ENCODE data around the gene HNRNPA1.

HNRNPA1 gene

DNA sequence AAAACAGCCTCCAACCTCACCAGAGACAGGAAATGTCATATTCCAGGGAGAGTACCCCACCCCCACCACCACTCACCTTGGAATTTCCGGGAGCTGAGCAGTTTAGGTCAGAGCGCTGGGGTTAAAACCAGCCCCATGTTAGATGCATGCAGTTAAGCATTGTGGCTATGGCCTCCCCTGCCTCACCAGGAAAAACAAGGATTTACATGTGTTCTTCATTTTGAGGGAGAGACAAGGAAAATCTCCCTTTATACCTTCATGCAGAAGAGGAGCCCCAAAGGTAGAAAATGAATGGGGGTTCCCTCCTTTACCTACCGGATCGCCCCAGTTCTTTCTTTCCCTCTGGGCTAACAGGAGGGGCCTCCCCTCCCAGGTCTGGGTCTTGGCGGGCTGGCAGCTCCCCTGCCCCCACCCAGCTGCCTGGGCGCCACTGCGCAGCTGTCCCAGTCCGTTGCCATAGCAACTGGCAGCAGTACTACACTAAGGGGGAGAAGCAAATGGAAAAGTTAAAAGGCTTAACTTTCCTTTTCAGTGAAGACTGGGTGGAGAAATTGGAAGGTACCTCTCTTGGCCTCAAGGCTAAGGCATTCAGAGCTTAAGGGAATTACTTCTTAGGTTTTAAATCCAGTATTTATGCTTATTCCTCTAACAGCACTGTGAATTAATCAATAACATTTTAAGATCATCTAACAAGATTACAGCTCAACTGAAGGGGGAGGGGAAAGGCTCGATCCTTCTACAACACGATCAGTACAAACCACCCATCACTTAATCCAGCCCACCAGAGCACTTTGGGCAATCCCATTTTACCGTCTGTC, 21.1 kb upstream of the HNRNPA1 start:
- TF ChIP-seq, protein P1, sequence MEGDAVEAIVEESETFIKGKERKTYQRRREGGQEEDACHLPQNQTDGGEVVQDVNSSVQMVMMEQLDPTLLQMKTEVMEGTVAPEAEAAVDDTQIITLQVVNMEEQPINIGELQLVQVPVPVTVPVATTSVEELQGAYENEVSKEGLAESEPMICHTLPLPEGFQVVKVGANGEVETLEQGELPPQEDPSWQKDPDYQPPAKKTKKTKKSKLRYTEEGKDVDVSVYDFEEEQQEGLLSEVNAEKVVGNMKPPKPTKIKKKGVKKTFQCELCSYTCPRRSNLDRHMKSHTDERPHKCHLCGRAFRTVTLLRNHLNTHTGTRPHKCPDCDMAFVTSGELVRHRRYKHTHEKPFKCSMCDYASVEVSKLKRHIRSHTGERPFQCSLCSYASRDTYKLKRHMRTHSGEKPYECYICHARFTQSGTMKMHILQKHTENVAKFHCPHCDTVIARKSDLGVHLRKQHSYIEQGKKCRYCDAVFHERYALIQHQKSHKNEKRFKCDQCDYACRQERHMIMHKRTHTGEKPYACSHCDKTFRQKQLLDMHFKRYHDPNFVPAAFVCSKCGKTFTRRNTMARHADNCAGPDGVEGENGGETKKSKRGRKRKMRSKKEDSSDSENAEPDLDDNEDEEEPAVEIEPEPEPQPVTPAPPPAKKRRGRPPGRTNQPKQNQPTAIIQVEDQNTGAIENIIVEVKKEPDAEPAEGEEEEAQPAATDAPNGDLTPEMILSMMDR (IDR thresholded peaks at IDR 0.05; ENCODE audit: insufficient read depth, low read depth, low read length, missing control alignments) = no peak
- peak overlapping the region; percentile 35 for H3K4me3 ChIP-seq (ENCODE audit: low read depth, low read length)
- DNase-seq (ENCODE audit: low read depth) = peak; percentile 84

DNA sequence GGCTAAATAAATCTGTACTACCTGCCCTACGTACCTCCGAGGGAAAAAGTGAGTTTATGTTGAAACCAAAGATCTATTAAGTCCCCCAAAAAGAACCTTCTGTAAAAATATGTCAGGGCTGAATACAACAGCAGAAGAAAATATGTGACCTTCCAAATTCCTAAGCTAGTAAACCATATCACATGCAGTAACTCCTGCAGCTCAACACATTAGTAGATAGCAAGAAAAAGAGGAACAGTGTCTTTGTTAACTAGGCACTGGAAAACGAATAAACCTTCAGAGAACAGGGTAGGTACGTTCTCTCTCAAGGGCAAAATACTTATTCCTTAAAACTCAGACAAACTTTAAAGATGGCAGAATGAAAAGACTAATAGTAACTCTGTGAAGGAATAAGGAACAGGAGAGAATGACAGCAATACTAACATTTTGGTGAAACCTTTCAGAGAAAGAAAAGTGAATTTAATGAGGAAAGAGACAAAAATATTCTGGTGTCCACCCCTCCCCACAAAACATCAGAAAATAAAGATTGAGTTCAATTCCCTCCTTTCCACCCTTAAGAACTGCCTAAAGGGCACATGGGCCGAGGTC, 18.6 kb upstream of the HNRNPA1 start:
- TF ChIP-seq, protein P1 (IDR thresholded peaks at IDR 0.05; ENCODE audit: insufficient read depth, low read depth, low read length, missing control alignments) = no peak
- H3K4me3 ChIP-seq (ENCODE audit: low read depth, low read length) = no peak overlapping the region
- no peak for DNase-seq (ENCODE audit: low read depth)

DNA sequence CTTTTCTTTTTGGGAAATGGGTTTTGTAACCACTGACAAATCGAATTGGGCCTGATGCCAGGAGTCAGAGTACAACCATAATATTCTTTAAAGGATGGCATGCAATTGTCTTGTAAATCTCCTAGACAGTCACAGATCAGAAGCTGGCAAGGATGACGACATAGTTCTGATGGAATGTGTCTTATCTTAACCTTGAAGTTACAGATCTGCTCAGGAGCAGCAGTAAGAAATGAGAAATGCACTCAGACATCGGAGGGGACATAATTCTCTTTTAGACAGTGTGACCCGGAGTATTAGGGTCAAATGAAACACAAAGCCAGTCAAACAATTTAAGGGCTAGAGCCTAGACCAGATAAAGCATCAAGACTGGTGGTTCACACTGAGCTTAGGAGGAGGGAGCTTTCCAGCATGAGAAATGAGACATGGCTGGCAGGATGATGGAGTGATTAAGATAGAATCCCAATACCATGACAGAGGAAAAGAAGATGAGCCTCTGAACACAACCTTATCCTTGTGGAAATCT, 18.1 kb upstream of the HNRNPA1 start:
- DNase-seq (ENCODE audit: low read depth) = no peak
- H3K4me3 ChIP-seq (ENCODE audit: low read depth, low read length) = no peak overlapping the region
- TF ChIP-seq, protein P1 (IDR thresholded peaks at IDR 0.05; ENCODE audit: insufficient read depth, low read depth, low read length, missing control alignments) = no peak

DNA sequence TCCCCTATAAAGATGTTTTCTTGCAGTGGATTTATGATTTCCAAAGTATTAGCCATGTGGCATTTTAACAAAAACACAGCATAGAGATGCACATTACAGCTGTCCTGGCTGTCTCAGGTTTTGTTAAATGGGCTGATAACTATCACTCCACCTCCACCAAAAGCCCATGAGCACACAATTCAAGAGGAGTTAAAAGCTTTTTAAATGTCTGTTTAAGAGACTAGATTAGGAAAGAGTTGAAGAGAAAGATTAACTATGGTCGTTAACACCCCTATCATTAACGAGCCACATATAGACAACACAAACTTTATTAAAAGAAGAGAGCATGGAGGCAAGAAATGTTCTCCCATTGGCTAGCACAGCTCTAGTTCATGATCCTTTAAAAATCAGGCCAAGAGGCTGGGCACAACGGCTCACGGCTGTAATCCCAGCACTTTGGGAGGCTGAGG, 15.1 kb upstream of the HNRNPA1 start:
- TF ChIP-seq, protein P1 (IDR thresholded peaks at IDR 0.05; ENCODE audit: insufficient read depth, low read depth, low read length, missing control alignments) = no peak
- no peak overlapping the region for H3K4me3 ChIP-seq (ENCODE audit: low read depth, low read length)
- DNase-seq (ENCODE audit: low read depth) = no peak

DNA sequence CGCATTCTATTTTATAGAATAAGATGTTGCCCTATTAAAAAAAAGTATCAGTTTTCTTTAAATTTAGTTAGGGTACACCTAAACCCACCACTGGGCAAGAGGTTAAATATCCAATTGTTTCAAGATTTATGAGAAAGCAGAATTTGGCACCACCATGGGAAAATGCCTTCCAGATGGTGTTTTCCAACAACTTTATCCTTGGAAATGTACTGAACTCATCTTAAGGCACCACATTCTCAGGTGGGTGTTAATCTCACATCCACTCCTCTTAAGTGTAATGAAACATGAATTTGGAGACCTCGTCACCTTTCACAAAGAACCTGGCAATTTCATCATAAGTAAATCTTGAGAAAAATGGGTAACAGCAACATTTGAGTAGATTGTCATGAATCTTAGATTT, 13.7 kb upstream of the HNRNPA1 start:
- TF ChIP-seq, protein P1 (IDR thresholded peaks at IDR 0.05; ENCODE audit: insufficient read depth, low read depth, low read length, missing control alignments) = no peak
- H3K4me3 ChIP-seq (ENCODE audit: low read depth, low read length) = no peak overlapping the region
- no peak for DNase-seq (ENCODE audit: low read depth)

DNA sequence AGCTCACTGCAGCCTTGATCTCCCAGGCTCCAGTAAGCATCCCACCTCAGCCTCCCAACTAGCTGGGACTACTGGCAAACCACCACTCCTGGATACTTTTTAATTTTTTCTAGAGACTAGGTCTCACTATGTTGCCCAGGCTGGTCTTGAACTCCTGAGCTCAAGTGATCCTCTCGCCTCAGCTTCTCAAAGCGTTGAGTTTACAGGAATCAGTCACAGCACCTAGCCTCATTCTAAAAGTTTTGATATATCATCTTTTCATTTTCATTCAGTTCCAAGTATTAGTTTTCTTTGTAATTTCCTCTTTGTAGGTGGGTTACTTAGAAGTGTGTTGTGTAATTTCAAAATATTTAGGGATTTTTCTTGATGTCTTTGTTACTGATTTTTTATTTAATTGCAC, 10.2 kb upstream of the HNRNPA1 start:
- no peak overlapping the region for H3K4me3 ChIP-seq (ENCODE audit: low read depth, low read length)
- TF ChIP-seq, protein P1 (IDR thresholded peaks at IDR 0.05; ENCODE audit: insufficient read depth, low read depth, low read length, missing control alignments) = no peak
- no peak for DNase-seq (ENCODE audit: low read depth)
